ENCODE measurements around the gene ACAA1.
"Not testable (repeated sequence)": the region's sequence is repeated elsewhere in the genome, so short reads cannot be mapped to it uniquely, and the experiment has no call there.

ACAA1 gene

GRCh38 chr3:38140326-38141172 lies 3.6 kb upstream of the ACAA1 start:
- no peak for TF ChIP-seq CTCF (conservative IDR thresholded peaks at IDR 0.05; ENCODE audit: low read length)
- no peak overlapping the region for H3K4me3 ChIP-seq (ENCODE audit: low read length)
- DNase-seq (ENCODE audit: low read depth) = no peak

GRCh38 chr3:38139652-38140051 lies 2.7 kb upstream of the ACAA1 start:
- DNase-seq (ENCODE audit: low read depth) = no peak
- no peak for TF ChIP-seq CTCF (conservative IDR thresholded peaks at IDR 0.05; ENCODE audit: low read length)
- peak overlapping the region; percentile 86 for H3K4me3 ChIP-seq (ENCODE audit: low read length)

GRCh38 chr3:38139191-38139590 lies 2.3 kb upstream of the ACAA1 start:
- peak overlapping the region; percentile 86 for H3K4me3 ChIP-seq (ENCODE audit: low read length)
- no peak for DNase-seq (ENCODE audit: low read depth)
- no peak for TF ChIP-seq CTCF (conservative IDR thresholded peaks at IDR 0.05; ENCODE audit: low read length)

GRCh38 chr3:38138349-38139190 lies 1.6 kb upstream of the ACAA1 start, which contains the start of gene MYD88:
TSS of gene MYD88 (plus strand) at chr3:38138661. CDS start at chr3:38138701, 40 bp downstream.
- peak; percentile 54 for DNase-seq (ENCODE audit: low read depth)
- TF ChIP-seq CTCF (conservative IDR thresholded peaks at IDR 0.05; ENCODE audit: low read length) = no peak
- peak within 1 kb of the TSS; percentile 86 for H3K4me3 ChIP-seq (ENCODE audit: low read length)

GRCh38 chr3:38137615-38138348 lies 855 bp upstream of the ACAA1 start:
- H3K4me3 ChIP-seq (ENCODE audit: low read length) = peak overlapping the region; percentile 86
- TF ChIP-seq CTCF (conservative IDR thresholded peaks at IDR 0.05; ENCODE audit: low read length) = peak; percentile 23; the same call in 1 of the 2 replicates
- no peak for DNase-seq (ENCODE audit: low read depth)

GRCh38 chr3:38136393-38136776 lies 542 bp downstream of the ACAA1 start:
- H3K4me3 ChIP-seq (ENCODE audit: low read length) = peak overlapping the region; percentile 82
- TF ChIP-seq CTCF (conservative IDR thresholded peaks at IDR 0.05; ENCODE audit: low read length) = no peak
- DNase-seq (ENCODE audit: low read depth) = peak; percentile 52

- H3K4me3 ChIP-seq (ENCODE audit: low read length) = peak overlapping the region; percentile 82
- DNase-seq (ENCODE audit: low read depth) = not testable (repeated sequence)
Measured at GRCh38 chr3:38135621-38136277, 1.2 kb downstream of the ACAA1 start.

- not testable (repeated sequence) for H3K4me3 ChIP-seq (ENCODE audit: low read length); DNase-seq (ENCODE audit: low read depth)
Measured at GRCh38 chr3:38134517-38135143, 2.3 kb downstream of the ACAA1 start.

All from AG10803 (cell line).